NK-92 (cell line): Measurements from ENCODE around the gene SBNO2.
"Not testable (repeated sequence)": the region's sequence is repeated elsewhere in the genome, so short reads cannot be mapped to it uniquely, and the experiment has no call there.

ENCODE experiments used
- DNase-seq: peaks from one replicate; lab custom pipeline; 2025; ENCODE audit not compliant: unreplicated experiment; lab: John Stamatoyannopoulos, UW

SBNO2 gene

GRCh38 chr19:1173845-1174809 lies at the start of gene SBNO2:
Gene SBNO2 (minus strand): TSS chr19:1174268. CDS start chr19:1154276, 19,992 bp downstream.
- no peak for DNase-seq

- no peak for DNase-seq
Measured at GRCh38 chr19:1223018-1223855, 49.2 kb upstream of the SBNO2 start.

GRCh38 chr19:1222394-1222793 lies 48.3 kb upstream of the SBNO2 start:
- DNase-seq, result no peak

GRCh38 chr19:1221904-1222255 lies 47.8 kb upstream of the SBNO2 start:
- DNase-seq, result no peak

- no peak for DNase-seq
Measured at GRCh38 chr19:1220976-1221903, 47.2 kb upstream of the SBNO2 start.

GRCh38 chr19:1220477-1220930 lies 46.4 kb upstream of the SBNO2 start:
- DNase-seq, result no peak

- no peak for DNase-seq
Measured at GRCh38 chr19:1219786-1220476, 45.9 kb upstream of the SBNO2 start.

GRCh38 chr19:1218751-1219567 lies 44.9 kb upstream of the SBNO2 start:
- no peak for DNase-seq

GRCh38 chr19:1217366-1217765 lies 43.3 kb upstream of the SBNO2 start:
- DNase-seq, result no peak

GRCh38 chr19:1216756-1217155 lies 42.7 kb upstream of the SBNO2 start:
- DNase-seq, result no peak

- DNase-seq, result no peak
Measured at GRCh38 chr19:1214862-1215731, 41.0 kb upstream of the SBNO2 start.

- DNase-seq, result no peak
Measured at GRCh38 chr19:1214299-1214861, 40.3 kb upstream of the SBNO2 start.

- no peak for DNase-seq
Measured at GRCh38 chr19:1213391-1214286, 39.6 kb upstream of the SBNO2 start.

GRCh38 chr19:1211494-1212234 lies 37.6 kb upstream of the SBNO2 start:
- no peak for DNase-seq

- no peak for DNase-seq
Measured at GRCh38 chr19:1210227-1210538, 36.1 kb upstream of the SBNO2 start.

GRCh38 chr19:1208830-1209229 lies 34.8 kb upstream of the SBNO2 start:
- not testable (repeated sequence) for DNase-seq
